ENCODE measurements around the gene LAMTOR1.
"Not testable (repeated sequence)": the region's sequence is repeated elsewhere in the genome, so short reads cannot be mapped to it uniquely, and the experiment has no call there.

The LAMTOR1 gene

DNA sequence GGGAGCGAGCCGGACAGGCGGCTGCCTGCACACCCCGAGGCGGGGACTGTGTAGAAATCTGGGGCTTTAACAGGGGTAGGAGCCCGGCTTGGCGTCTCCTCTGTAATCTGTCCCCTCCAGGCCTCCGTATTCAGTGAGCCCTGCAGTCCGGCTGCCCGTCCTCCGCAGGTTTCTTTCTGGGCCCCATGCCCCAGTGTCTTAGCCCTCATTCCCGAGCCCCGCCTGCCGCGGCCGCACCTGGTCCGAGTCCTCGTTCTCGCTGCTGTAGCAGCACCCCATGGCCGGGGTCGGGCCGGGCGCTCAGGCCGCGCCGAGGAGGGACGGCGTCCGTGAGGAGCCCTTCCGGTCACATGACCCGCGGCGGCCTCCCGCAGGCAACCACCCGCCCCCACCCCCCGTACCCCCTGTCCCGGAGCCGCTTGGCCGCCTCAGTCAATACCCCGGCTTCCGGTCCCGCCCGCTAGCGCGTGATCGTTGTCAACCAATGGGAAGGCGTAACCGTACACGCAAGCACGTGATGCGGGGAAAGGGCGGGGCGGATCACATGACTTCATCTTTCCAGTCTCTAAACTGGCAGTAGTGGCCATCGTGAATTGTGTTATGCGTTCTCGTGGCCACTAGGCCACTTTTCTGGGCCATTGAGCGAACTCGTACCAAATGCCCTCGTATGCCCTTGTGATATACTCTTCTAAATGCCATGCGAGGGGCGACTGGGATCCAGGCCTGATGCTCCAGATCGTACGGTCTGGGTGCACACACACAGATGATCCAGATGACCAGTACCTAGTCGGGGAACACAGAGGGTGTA, at the start of gene LAMTOR1:
Gene LAMTOR1 (minus strand): TSS at position 352 of the 808 bp plus-strand sequence. CDS start 73 bp downstream, at position 279.
- DNase-seq (ENCODE audit: low read depth in 3 of 3), result peak; percentile 96 to 97 (median 96)

DNA sequence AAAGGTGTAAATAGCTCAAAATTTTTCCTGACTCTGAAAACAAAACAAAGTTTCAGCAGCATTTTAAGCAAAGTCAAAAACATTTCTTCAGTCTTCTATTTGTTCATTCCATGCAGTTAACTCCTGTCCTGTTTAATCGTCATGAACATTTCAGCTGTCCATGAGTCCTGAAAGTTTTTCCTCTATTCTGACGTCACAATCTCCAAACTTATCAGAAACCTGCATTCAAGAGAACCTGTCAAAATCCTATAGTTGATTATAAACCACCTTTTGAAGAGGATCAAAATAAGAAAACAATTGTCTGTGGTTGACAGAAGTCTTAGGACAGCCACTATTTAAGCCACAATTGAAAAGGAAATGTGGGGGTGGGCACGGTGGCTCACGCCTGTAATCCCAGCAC, 47.8 kb upstream of the LAMTOR1 start:
- no peak for DNase-seq (ENCODE audit: low read depth in 3 of 3)

DNA sequence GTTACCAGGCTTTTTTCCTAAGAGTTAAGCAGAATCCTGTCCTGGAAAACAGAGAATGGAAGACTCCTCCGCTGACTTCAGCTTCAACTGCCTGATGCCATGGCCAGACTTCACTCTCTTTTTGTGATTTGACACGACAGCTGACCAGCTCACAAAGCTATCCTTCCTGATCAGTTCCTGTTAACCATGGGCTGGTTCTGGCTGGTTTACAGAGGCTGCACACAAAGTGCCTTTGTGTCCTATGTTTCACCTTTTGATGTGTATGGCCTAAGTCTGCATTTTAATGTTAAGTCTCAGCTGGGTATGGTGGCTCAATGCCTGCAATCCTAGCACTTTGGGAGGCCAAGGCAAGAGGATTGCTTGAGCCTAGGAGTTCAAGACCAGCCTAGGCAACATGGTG, 43.5 kb upstream of the LAMTOR1 start:
- DNase-seq (ENCODE audit: low read depth in 3 of 3), result no peak

DNA sequence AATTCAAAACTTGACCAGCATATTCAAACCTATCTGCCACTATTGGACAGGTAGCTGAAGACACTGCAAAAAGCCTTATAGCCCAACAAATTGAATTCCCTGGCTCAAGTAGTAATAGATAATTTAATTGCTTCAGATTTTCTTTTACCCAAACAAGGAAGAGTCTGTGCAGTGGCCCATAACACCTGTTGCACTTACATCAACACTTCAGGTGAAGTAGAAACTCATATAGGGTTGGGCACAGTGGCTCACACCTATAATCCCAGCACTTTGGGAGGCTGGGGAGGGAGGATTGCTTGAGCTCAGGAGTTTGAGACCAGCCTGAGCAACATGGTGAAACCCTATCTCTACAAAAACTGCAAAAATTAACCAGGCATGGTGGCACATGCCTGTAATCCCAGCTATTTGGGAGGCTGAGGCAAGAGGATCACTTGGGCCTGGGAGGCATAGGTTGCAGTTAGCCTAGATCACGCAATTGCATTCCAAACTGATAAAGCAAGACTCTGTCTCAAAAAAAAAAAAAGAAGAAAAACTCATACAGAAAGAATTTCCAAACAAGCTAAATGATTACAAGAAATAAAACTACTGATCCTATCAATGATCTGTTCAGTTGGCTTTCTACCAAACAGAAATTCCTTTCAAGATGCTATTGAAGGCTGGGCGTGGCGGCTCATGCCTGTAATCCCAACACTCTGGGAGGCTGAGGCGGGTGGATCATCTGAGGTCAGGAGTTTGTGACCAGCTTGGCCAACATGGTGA, 41.9 kb upstream of the LAMTOR1 start:
- DNase-seq (ENCODE audit: low read depth in 3 of 3), result no peak

DNA sequence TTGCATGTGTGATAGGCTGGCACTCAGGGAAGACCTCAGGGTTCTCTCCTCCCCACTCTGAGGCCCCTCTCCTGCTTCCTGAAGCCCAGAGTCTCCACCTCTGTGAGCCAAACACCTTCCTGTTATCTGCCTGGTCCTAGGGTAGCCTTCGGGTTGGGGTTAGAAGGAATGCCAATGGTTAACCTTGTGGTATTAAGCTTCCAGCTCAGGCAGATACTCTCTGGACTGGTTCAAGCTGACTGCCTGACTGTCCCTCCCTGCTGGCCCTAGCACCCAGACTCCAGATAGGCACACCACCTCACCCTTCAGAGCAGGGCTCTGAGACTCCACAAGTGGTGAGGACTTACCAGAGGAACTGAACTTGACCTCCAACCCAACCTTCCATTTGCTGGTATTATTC, 39.4 kb upstream of the LAMTOR1 start:
- not testable (repeated sequence) for DNase-seq (ENCODE audit: low read depth in 3 of 3)

DNA sequence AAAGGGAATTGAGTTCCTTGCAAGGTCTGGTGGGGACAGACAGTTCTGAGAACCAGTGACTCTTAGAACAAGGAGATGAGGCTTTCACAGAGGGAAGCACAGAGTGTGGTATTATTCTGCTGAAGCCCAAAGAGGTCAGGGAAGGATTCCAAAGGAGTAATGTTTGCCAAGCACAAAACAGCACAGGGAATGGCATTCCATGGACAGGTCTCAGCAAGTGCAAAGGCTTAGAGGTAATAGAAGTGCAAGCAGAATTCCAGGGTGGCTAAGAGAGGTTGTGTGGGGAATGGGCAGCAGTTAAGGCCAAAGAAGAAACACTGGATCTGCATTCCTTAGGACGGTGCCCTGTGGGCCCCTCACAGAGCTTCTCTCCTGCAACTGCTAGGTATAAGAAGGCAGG, 39.0 kb upstream of the LAMTOR1 start:
- DNase-seq (ENCODE audit: low read depth in 3 of 3), result not testable (repeated sequence)

DNA sequence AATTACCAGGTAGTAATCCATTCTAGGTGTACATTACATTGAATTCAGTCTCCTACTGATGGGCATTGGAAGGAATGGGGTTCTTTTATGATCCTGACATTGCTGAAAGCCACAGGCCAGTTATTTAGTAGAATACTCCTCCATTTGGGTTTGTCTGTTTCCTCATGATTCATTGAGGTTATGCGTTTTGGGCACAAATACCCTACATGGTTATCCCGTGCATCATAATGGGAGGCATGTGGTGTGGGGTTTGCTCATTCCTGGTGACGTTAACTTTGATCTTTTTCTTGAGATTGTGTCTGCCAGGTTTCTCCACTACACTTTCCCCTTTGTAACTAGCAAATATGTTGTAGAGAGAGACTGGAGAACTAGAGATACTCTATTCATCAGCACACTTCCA, 38.0 kb upstream of the LAMTOR1 start:
- DNase-seq (ENCODE audit: low read depth in 3 of 3), result no peak

DNA sequence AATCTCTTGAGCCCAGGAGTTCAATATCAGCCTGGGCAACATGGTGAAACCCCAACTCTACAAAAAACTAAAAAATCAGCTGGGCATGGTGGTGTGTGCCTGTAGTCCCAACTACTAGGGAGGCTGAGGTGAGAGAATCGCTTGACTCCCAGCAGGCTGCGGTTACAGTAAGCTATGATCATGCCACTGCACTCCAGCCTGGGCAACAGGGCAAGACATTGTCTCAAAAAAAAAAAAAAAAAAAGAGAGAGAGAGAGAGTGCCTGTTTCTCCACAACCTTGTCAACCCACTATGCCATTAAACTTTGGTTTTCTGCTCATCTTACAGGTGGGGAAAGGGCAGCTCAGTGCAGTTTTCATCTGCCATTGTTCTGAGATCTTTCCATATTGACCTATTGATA, 37.6 kb upstream of the LAMTOR1 start:
- no peak for DNase-seq (ENCODE audit: low read depth in 3 of 3)

DNA sequence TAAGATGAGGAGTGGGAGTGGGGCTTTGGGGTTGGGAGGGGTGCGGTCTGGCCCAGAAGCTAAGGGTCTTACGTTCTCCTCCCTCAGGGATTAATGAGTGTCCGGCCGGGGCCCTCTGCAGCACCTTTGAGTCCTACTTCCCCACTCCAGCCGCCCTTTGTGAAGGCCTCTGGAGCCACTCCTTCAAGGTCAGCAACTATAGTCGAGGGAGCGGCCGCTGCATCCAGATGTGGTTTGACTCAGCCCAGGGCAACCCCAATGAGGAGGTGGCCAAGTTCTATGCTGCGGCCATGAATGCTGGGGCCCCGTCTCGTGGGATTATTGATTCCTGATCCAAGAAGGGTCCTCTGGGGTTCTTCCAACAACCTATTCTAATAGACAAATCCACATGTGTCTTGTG, 36.4 kb upstream of the LAMTOR1 start:
- DNase-seq (ENCODE audit: low read depth in 3 of 3), result no peak

DNA sequence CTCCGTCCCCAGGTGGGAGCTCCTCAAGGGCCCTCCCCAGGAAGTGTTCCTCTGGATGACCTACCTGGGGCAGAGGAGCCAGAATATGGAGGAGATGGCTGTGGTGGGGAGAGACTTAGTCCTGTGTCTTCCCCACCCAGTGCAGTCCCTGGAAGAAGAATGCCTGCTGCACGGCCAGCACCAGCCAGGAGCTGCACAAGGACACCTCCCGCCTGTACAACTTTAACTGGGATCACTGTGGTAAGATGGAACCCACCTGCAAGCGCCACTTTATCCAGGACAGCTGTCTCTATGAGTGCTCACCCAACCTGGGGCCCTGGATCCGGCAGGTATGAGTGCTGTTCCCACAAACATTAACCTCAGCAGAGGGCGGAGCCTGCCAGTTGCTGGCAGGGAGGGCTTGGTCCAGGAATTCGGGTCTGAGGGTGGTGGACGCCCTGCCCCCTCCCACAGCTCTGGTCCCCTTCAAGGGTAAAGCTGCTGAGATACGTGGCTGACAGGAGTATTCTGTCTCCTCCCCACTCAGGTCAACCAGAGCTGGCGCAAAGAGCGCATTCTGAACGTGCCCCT, 35.8 kb upstream of the LAMTOR1 start:
- DNase-seq (ENCODE audit: low read depth in 3 of 3), result no peak

DNA sequence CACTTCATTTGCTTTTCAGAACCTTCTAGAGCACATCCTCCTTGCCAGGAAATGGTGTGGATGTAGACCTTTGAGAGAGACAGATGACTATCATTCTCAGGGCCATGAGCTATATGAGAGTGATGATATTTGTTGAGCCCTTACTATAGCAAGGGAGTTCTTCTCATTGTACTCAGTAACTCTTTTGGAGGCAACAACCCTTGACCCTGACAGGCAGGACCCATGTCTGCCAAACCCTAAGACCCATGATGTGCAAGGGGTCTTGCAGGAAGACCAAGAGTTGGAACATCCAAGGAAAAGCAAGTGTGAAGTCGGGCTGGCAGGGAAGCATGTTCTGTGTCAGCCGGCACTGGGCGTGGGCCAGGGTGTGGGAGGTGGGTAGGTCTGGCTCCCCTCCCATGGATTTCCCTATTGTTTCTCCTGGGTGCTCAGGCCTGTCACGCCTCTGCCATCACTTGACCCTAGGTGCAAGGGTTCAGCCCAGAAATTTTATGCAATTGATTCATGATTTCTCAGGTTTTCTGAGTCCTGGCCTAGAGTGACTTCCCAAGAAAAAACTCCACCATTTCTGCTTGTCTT, 33.7 kb upstream of the LAMTOR1 start:
- no peak for DNase-seq (ENCODE audit: low read depth in 3 of 3)

DNA sequence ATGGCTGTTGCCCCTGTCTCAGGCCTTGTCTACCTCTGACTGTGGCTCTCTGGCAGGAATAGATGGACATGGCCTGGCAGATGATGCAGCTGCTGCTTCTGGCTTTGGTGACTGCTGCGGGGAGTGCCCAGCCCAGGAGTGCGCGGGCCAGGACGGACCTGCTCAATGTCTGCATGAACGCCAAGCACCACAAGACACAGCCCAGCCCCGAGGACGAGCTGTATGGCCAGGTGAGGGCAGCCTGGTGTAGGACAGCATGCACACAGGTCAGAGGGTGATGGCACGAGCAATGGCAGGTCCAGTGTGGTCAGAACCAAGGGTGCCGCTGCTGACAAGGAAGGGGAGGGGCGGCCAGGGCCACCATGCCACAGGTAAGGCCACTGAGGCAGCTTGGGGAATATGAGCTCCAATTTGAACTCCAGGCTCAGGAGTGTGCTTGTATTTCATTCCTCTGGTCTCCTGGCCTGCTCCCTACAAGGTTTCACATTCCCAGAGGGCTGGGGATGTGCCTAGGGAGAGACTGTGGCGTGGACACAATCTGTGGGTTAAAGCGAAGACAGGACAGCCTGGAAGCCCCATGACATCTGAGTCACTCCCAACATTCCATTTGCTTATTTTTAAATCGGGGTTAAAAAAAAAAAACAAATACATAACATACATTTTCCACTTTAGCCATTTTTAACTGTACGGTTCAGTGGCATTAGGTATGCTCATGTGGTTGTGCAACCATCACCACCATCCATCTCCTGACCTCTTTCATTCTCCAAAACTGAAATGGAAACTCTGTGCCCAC, 33.0 kb upstream of the LAMTOR1 start:
- DNase-seq (ENCODE audit: low read depth in 3 of 3), result no peak

DNA sequence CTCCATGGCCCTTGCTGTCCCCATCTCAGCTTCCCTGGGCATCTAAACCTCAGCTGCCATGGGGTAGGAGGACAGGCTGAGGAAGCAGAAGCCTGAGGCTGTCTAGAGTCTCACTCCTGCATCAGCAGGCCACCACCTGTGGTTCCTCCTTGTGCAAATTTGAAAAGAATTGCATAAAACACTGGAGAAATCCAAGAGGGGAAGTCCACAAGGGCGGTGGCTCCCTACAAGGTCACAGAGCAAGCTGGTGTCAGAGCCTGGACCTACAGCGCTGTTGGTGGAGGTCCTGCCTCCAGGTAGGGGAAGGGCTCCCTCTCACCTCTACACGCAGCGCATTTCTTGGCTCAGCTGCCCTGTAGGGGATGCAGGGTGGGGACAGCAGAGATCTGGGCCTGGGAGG, 32.4 kb upstream of the LAMTOR1 start, which contains the start of gene FOLR3:
Gene FOLR3 (plus strand): TSS at position 253 of the 400 bp plus-strand sequence. CDS start 228 bp downstream, outside the sequence.
- not testable (repeated sequence) for DNase-seq (ENCODE audit: low read depth in 3 of 3)

DNA sequence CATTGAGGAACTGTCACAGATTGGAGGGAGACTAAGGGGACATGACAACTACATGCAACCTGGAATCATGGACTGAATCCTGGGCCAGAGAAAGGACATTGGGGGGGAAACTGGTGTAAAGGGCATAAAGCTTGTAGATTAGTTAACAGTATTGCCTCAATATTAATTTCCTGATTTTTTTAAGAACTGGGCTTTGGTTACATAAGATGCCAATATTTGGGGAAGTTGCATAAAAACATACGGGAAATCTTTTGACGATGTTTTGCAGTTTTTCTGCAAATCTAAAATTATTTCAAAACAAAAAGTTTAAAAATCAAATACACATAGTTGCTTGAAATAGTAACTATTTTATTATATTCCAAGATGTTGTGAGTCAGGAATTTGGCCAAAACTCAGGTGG, 29.5 kb upstream of the LAMTOR1 start:
- no peak for DNase-seq (ENCODE audit: low read depth in 3 of 3)

DNA sequence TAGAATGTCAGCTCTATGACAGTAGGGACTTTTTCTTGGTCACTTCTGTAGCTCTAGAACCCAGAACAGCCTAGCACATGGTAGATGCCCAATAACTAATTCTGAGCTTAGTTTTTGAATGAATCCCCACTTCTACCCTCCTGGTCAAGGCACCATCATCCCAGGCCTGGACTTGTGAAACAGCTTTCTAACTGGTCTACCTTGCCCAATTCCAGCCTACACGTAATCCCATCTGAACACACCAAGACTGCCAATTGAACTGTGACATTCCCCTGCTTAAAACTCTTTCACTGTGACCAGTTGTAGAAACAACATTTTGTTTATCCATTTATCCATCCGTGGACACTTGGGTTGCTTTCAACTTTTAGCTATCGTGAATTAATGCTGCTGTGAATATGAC, 26.3 kb upstream of the LAMTOR1 start:
- no peak for DNase-seq (ENCODE audit: low read depth in 3 of 3)

DNA sequence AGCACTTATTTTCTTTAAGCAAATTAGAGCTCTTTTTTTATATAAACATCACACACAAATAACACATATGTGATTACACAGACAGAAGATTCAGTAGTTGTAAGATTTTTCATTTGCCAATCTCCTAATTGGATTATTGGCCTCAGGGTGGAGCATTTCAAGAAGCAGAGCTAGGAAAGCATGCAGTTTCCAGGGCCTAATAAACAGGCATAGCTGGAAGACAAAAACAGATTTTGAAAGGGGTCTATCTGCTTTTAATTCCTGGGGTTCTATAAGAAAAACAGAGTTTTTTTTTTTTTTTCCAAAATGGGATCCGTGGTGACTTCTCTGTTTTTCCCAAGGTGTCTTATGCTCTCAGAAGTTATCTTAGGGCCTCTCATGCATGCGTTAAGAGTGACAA, 24.8 kb upstream of the LAMTOR1 start:
- DNase-seq (ENCODE audit: low read depth in 3 of 3), result no peak

DNA sequence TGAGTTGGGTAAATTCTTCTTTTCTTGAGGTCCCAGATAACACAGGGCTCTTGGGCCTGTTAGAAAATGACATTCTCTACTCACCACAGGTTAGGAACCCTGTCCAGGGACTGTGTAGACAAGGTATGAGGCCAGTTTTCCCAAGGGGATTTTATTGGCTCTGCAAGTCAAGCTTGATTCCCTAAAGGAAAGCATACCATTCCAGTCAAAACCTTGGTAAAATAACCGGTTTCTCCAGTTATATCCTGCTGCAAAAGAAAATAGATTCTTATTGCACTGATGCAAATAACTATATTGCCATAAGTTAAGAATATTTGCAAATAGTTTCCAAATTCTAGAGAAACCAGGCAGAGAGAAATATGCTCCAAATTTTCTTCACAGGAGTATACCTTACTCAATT, 22.9 kb upstream of the LAMTOR1 start:
- DNase-seq (ENCODE audit: low read depth in 3 of 3), result no peak

DNA sequence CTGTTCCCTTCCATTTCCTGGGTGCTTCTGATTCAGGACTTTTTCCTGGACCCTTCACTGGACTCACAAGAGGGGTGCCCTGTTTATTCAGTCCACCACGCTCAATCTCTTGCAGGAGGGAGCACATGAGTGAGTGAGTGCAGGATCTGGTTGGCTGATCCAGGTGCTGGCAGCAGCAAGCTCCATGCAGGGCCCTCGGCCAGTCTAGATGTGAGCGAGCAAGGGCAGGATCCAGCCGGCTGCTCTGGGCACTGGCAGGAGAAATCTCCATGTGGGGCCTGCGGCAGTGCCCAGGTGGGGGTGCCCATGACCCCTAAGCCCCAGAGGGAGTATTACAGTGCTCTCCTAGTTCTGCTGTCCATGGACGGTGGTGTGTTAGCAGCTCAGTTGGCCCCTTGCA, 20.9 kb upstream of the LAMTOR1 start:
- no peak for DNase-seq (ENCODE audit: low read depth in 3 of 3)

DNA sequence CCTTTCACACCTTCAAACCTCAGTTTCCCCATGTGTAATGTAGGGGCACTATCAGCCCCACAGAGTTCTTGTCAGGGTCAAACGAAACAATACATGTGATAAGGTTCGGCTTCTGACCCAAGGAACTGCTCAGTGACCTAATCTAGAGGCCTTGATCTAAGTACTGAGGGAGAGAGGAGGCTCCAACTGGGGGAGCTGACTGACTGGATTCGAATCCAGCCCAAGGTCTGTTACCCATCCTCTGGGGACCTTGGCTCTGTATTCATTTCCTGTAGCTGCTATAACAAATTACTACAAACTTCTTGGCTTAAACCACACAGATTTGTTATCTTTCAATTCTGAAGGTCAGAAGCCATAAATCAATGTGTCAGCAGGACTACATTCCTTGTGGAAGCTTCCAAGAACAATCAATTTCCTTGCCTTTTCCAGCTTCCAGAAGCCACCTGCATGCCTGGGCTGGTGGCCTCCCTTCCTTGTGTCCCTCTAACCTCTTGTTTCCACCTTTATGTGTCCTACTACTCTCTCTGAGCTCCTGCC, 20.1 kb upstream of the LAMTOR1 start:
- no peak for DNase-seq (ENCODE audit: low read depth in 3 of 3)

DNA sequence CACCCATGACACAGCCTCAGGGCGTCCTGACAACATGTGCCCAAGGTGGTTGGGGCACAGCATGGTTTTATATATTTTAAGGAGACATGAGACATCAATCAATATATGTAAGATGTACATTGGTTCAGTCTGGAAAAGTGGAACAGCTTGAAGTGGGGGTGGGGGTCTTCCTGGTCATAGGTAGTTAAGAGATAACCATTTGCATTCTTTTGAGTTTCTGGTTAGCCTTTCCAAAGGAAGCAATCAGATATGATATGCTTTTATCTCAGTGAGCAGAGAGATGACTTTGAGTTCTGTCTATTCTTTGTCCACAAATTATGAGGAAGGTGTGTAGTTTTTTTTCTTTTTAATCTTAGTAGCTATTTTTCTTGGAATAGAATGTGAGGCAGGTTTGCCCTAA, 19.5 kb upstream of the LAMTOR1 start:
- no peak for DNase-seq (ENCODE audit: low read depth in 3 of 3)

DNA sequence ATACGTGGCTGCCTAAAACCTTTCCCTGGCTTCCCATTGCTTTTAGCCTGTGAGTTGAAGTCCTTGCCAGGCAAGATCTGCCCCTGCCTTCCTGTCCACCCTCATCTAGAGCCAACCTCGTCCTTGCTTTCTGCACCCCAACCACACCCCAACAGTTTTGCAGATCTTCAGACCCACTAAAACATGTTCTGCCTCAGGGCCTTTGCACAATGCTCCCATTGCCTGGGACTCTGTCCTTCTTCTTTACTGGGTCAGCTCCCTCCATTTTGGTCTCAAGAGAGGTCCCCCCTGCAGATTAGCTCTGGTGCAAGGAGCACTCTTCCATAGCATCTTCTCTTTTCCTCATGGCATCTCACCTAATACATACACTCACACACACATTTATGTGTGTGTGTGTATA, 17.8 kb upstream of the LAMTOR1 start:
- no peak for DNase-seq (ENCODE audit: low read depth in 3 of 3)
